DND-41 (cell line): ENCODE data around the gene IHH.

ENCODE experiments used
- ATAC-seq: fragments of 200-7000 bp; cut with Tn5 transposase; 3 replicates; pipeline ENCODE4 v1.9.1; 2021; ENCODE audit warnings: low read depth; ENCODE audit not compliant: insufficient read depth
- DNase-seq: peaks from one replicate; pipeline ENCODE4 v3.0.0-alpha.2; 2020
- H2AFZ ChIP-seq: 2 replicates; pipeline ENCODE4 v1.6.0; 2012; ENCODE audit warnings: low read depth, low read length
- H3K27ac ChIP-seq: 2 replicates; pipeline ENCODE4 v1.5.1; 2012; ENCODE audit warnings: low read length, inconsistent platforms
- H3K27me3 ChIP-seq: fragments of 200-600 bp; sonication (generic); 2 replicates; pipeline ENCODE4 v1.6.0; 2012; ENCODE audit warnings: low read length, mild to moderate bottlenecking, inconsistent platforms; ENCODE audit not compliant: insufficient read depth, poor library complexity
- H3K36me3 ChIP-seq: 2 replicates; pipeline ENCODE4 v1.5.1; 2012; ENCODE audit warnings: low read length, inconsistent platforms; ENCODE audit not compliant: insufficient read depth
- H3K4me1 ChIP-seq: 2 replicates; pipeline ENCODE4 v1.5.1; 2012; ENCODE audit warnings: mild to moderate bottlenecking, low read length; ENCODE audit not compliant: insufficient read depth
- H3K4me2 ChIP-seq: 2 replicates; pipeline ENCODE4 v1.6.0; 2012; ENCODE audit warnings: mild to moderate bottlenecking, moderate library complexity, low read length, inconsistent platforms; ENCODE audit not compliant: insufficient read depth
- H3K4me3 ChIP-seq, 2 experiments: fragments of 200-600 bp in 1 of 2; shearing (Covaris generic) in 1 of 2; 2 replicates each; pipeline ENCODE4 v1.5.1; 2012 to 2016; ENCODE audit warnings: inconsistent platforms in 2 of 2, low read length in 2 of 2, mild to moderate bottlenecking in 2 of 2, low read depth in 1 of 2, moderate library complexity in 1 of 2
- H3K79me2 ChIP-seq: 2 replicates; pipeline ENCODE4 v1.6.0; 2012; ENCODE audit warnings: low read length, inconsistent platforms; ENCODE audit not compliant: insufficient read depth
- H3K9ac ChIP-seq: 2 replicates; pipeline ENCODE4 v1.6.0; 2012; ENCODE audit warnings: low read depth, mild to moderate bottlenecking, inconsistent platforms, low read length, moderate library complexity
- H3K9me3 ChIP-seq: 2 replicates; pipeline ENCODE4 v1.5.1; 2012; ENCODE audit warnings: low read length, moderate library complexity, mild to moderate bottlenecking, inconsistent platforms; ENCODE audit not compliant: insufficient read depth, severe bottlenecking
- H4K20me1 ChIP-seq: 2 replicates; pipeline ENCODE4 v1.6.0; 2012; ENCODE audit warnings: low read length; ENCODE audit not compliant: insufficient read depth
- EZH2 ChIP-seq: IDR thresholded peaks from 3 replicates; pipeline ENCODE4 v1.6.1; 2012; ENCODE audit warnings: borderline replicate concordance, low read depth, mild to moderate bottlenecking, moderate library complexity, low read length, inconsistent platforms; ENCODE audit not compliant: severe bottlenecking
- TF ChIP-seq, protein P1 (sequence below): IDR thresholded peaks from 2 replicates; pipeline ENCODE4 v1.5.1; 2012; ENCODE audit warnings: borderline replicate concordance, low read length, moderate library complexity, mild to moderate bottlenecking; ENCODE audit not compliant: poor library complexity, severe bottlenecking; ENCODE audit errors: extremely low read depth

IHH gene

DNA sequence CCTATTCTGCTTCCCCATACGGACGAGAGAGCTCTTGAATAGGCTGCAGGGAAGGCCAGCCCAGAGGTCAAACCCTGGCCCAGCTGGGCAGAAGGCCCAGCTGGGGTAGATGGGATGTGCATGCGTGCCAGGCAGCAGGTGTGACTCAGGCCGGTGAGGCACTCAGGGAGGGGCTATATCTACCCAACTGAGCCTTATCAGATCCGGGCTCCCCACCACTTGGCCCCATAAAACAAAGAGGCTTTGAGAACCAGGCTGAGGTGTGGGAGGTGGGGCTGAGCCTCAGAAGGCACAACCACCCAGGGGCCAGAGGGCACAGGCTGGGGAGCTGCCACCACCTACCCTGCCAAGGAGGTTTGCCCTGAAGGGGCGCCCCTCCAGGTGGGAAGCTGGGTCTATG, 11.4 kb downstream of the IHH start:
- no peak for TF ChIP-seq EZH2
- TF ChIP-seq, protein P1, sequence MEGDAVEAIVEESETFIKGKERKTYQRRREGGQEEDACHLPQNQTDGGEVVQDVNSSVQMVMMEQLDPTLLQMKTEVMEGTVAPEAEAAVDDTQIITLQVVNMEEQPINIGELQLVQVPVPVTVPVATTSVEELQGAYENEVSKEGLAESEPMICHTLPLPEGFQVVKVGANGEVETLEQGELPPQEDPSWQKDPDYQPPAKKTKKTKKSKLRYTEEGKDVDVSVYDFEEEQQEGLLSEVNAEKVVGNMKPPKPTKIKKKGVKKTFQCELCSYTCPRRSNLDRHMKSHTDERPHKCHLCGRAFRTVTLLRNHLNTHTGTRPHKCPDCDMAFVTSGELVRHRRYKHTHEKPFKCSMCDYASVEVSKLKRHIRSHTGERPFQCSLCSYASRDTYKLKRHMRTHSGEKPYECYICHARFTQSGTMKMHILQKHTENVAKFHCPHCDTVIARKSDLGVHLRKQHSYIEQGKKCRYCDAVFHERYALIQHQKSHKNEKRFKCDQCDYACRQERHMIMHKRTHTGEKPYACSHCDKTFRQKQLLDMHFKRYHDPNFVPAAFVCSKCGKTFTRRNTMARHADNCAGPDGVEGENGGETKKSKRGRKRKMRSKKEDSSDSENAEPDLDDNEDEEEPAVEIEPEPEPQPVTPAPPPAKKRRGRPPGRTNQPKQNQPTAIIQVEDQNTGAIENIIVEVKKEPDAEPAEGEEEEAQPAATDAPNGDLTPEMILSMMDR = no peak
- H3K9ac ChIP-seq = no peak overlapping the region
- no peaks in the 10 kb centered on the region for H4K20me1 ChIP-seq
- no peak overlapping the region for H3K4me2 ChIP-seq
- DNase-seq (no peak), ATAC-seq (no peak)
- H3K4me3 ChIP-seq = no peak overlapping the region
- H3K4me1 ChIP-seq = no peaks in the 10 kb centered on the region
- no peak overlapping the region for H2AFZ ChIP-seq
- no peaks in the 10 kb centered on the region for H3K79me2 ChIP-seq
- no peak overlapping the region for H3K27ac ChIP-seq
- H3K27me3 ChIP-seq = peaks cover 11% of the 10 kb centered on the region
- H3K9me3 ChIP-seq = no peaks in the 10 kb centered on the region
- no peaks in the 10 kb centered on the region for H3K36me3 ChIP-seq

DNA sequence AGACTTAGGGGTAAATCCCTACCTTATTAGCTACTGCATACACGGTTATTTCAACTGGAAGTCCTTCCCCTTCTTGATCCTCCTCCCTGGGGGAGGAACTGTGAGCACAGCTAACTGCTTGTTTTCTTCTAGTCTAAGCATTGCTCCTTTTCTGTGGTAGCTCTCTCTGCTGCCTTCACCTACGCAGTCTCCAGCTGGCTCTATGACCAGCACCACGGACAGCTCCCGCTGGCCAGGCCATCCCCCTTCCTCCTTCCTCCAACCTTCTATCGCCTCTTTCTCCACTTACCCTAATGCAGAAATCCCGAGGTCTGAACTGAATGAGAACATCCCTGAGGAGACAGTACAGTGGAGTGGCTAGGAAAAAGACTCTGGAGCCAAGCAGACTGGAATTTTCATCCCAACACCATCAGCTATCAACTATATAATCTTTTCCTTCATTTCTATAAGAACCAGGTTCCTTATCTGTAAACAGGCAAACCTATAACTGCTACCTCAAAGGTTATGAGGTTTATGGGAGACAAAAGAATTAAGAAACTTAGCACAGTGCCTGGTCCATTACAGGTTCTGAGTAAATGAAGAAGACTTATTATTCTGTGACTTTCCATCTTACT, 14.7 kb downstream of the IHH start:
- H3K27ac ChIP-seq = no peak overlapping the region
- no peaks in the 10 kb centered on the region for H3K4me1 ChIP-seq
- no peak overlapping the region for H3K4me3 ChIP-seq
- no peak for TF ChIP-seq EZH2
- TF ChIP-seq, protein P1 = no peak
- no peak overlapping the region for H3K9ac ChIP-seq
- H3K36me3 ChIP-seq = no peaks in the 10 kb centered on the region
- H4K20me1 ChIP-seq = no peaks in the 10 kb centered on the region
- DNase-seq = peak; percentile 58
- H3K27me3 ChIP-seq = peaks cover 7% of the 10 kb centered on the region
- no peak overlapping the region for H3K4me2 ChIP-seq
- ATAC-seq = peak; percentile 85
- no peak overlapping the region for H2AFZ ChIP-seq
- H3K79me2 ChIP-seq = no peaks in the 10 kb centered on the region
- no peaks in the 10 kb centered on the region for H3K9me3 ChIP-seq

DNA sequence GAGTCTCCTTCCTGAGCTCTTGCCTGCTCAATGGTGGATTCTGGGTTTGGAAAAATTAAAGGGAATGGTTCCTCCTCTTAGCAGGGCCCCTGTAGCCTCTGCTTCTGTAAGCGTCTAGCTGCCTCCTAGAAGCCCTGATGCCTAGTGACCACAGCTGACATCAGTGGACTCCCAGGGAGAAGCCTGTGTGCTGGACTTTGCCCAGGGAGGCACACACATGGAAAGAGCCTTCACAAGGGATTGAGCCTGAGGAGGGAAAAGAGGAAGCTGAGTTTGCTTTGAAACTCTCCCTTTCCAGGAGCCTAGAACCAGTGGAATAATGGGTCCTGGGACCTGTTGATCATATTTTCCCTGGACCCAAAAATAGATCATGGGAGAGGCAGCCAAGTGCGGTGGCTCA, 18.0 kb downstream of the IHH start:
- Histone ChIP-seq H3K4me1 (no peaks in the 10 kb centered on the region), H3K4me2 (no peak overlapping the region), H3K27ac (no peak overlapping the region), H3K9me3 (no peaks in the 10 kb centered on the region), H3K4me3 (no peak overlapping the region), H3K27me3 (peaks cover 12% of the 10 kb centered on the region), H4K20me1 (0 out of 2 replicates have a peak, but pooled peaks cover 3% of the 10 kb centered on the region), H3K36me3 (no peaks in the 10 kb centered on the region), H2AFZ (no peak overlapping the region), H3K79me2 (no peaks in the 10 kb centered on the region), H3K9ac (no peak overlapping the region)
- TF ChIP-seq, protein P1 = no peak
- no peak for TF ChIP-seq EZH2
- ATAC-seq = no peak
- DNase-seq = no peak
